HepG2 (cell line): ENCODE results near the gene DDC. TPM values are rescaled to one million over a fixed set of nuclear protein-coding genes. Genes with fewer than 3 reads are reported as not detected.

Experiments used
- ATAC-seq: fragments of 200-7000 bp; cut with Tn5 transposase; 3 replicates; pipeline ENCODE4 v1.9.1; 2020; ENCODE audit warnings: mild to moderate bottlenecking, moderate library complexity
- BruUV-seq: library from RNA; stranded (reverse); fragments of 400-500 nt; replicated peaks from 2 replicates; lab custom pipeline; 2021; lab: Mats Ljungman, UMichigan
- CTCF ChIA-PET: fragments of 300-600 bp; formaldehyde crosslinking; extraction: SDS; loops from one replicate; lab custom pipeline; 2021; ENCODE audit warnings: low total read pairs, inconsistent platforms, low intra/inter-chr PET ratio; lab: Yijun Ruan, JAX
- POLR2A ChIA-PET: fragments of 350-600 bp; sonication (Branson Sonifier 250); formaldehyde crosslinking; loops from one replicate; lab custom pipeline; 2020; ENCODE audit warnings: antibody characterized with exemption, inconsistent platforms; lab: Yijun Ruan, JAX
- DNase-seq: peaks from one replicate; pipeline ENCODE4 v3.0.0-alpha.2; 2015; ENCODE audit warnings: low spot score
- FAIRE-seq: peaks from 3 replicates; lab custom pipeline; 2011; peaks lifted over from hg19 to GRCh38; lab: Jason Lieb, UNC
- H2AFZ ChIP-seq: one replicate; pipeline ENCODE4 v1.6.1; 2011; ENCODE audit warnings: low read length, inconsistent platforms
- H3K27ac ChIP-seq: fragments of 300-600 bp; 3 replicates; pipeline ENCODE4 v1.8.0; 2011; ENCODE audit warnings: mixed run types, mild to moderate bottlenecking, mixed read lengths, low read length, inconsistent platforms; ENCODE audit not compliant: insufficient read depth; ENCODE audit errors: extremely low read length
- H3K27me3 ChIP-seq, 2 experiments: fragments of 200-600 bp in 1 of 2; 2 replicates in 1 of 2; 3 replicates in 1 of 2; pipeline versions ENCODE4 v1.6.0 to v1.8.0; 2011; ENCODE audit warnings: low read length in 2 of 2, mild to moderate bottlenecking in 2 of 2, moderate library complexity in 2 of 2, inconsistent platforms in 1 of 2; ENCODE audit not compliant: insufficient read depth in 2 of 2, control insufficient read depth in 1 of 2
- H3K36me3 ChIP-seq, 2 experiments: fragments of 200-600 bp in 1 of 2; replicated peaks in 1 of 2; 2 replicates in 1 of 2; 3 replicates in 1 of 2; pipeline versions ENCODE4 v1.5.1 to v1.8.0; 2011; ENCODE audit warnings: low read length in 2 of 2, inconsistent platforms in 1 of 2; ENCODE audit not compliant: insufficient read depth in 2 of 2, control insufficient read depth in 1 of 2
- H3K4me1 ChIP-seq: 2 replicates; pipeline ENCODE4 v1.5.1; 2012; ENCODE audit warnings: low read length, inconsistent platforms; ENCODE audit not compliant: insufficient read depth
- H3K4me2 ChIP-seq: 2 replicates; pipeline ENCODE4 v1.6.0; 2011; ENCODE audit warnings: low read depth, low read length, inconsistent platforms
- H3K4me3 ChIP-seq, 3 experiments: fragments of 200-600 bp in 1 of 3; sonication (generic), shearing (Covaris generic) in 1 of 3; replicated peaks in 1 of 3; 2 replicates each; pipeline ENCODE4 v1.5.1; 2011 to 2016; ENCODE audit warnings: low read length in 3 of 3, inconsistent platforms in 2 of 3, low read depth in 2 of 3, mild to moderate bottlenecking in 2 of 3, control low read depth in 1 of 3, mixed read lengths in 1 of 3; ENCODE audit not compliant: insufficient read depth in 1 of 3
- H3K79me2 ChIP-seq: one replicate; pipeline ENCODE4 v1.6.1; 2011; ENCODE audit warnings: low read length, inconsistent platforms; ENCODE audit not compliant: insufficient read depth
- H3K9ac ChIP-seq: 2 replicates; pipeline ENCODE4 v1.6.0; 2011; ENCODE audit warnings: mild to moderate bottlenecking, low read depth, low read length, inconsistent platforms; ENCODE audit not compliant: insufficient read depth
- H3K9me3 ChIP-seq: 2 replicates; pipeline ENCODE4 v1.5.1; 2012; ENCODE audit warnings: mild to moderate bottlenecking, low read length
- H4K20me1 ChIP-seq: 2 replicates; pipeline ENCODE4 v1.6.0; 2011; ENCODE audit warnings: inconsistent platforms, mild to moderate bottlenecking, low read length, moderate library complexity; ENCODE audit not compliant: insufficient read depth
- CHCHD3 ChIP-seq: sonication (generic); formaldehyde crosslinking; IDR thresholded peaks from 2 replicates; pipeline ENCODE4 v1.8.0; 2022; ENCODE audit warnings: mild to moderate bottlenecking, missing genetic modification reagents, moderate library complexity
- DMAP1 ChIP-seq: IDR thresholded peaks from 2 replicates; pipeline ENCODE4 v1.6.1; 2016
- FIP1L1 ChIP-seq: fragments of 200-400 bp; formaldehyde crosslinking; IDR thresholded peaks from 2 replicates; pipeline ENCODE4 v1.6.1; 2018; ENCODE audit warnings: low read depth, mild to moderate bottlenecking, low read length, moderate library complexity, borderline replicate concordance; ENCODE audit not compliant: insufficient read depth
- GATAD2A ChIP-seq: IDR thresholded peaks from 2 replicates; pipeline ENCODE4 v1.6.1; 2016
- MBNL3 ChIP-seq: fragments of 250-450 bp; sonication (Bioruptor Pico); conservative IDR thresholded peaks from 2 replicates; pipeline ENCODE4 v1.8.0; 2022; ENCODE audit warnings: mild to moderate bottlenecking, inconsistent platforms
- TCF7L2 ChIP-seq: IDR thresholded peaks from 2 replicates; pipeline ENCODE4 v1.6.1; 2011; ENCODE audit warnings: mild to moderate bottlenecking, low read depth, low read length, moderate library complexity
- ZNF225 ChIP-seq: sonication (generic); formaldehyde crosslinking; IDR thresholded peaks from 2 replicates; pipeline ENCODE4 v1.4.0; 2020; ENCODE audit warnings: mild to moderate bottlenecking, missing genetic modification reagents
- ZNF703 ChIP-seq: sonication (generic); formaldehyde crosslinking; IDR thresholded peaks from 2 replicates; pipeline ENCODE4 v1.5.1; 2020; ENCODE audit warnings: missing genetic modification reagents, mild to moderate bottlenecking, moderate library complexity, borderline replicate concordance
- ZNF891 ChIP-seq: sonication (generic); formaldehyde crosslinking; IDR thresholded peaks from 2 replicates; pipeline ENCODE4 v1.5.0; 2020; ENCODE audit warnings: mild to moderate bottlenecking, missing genetic modification reagents
- ZSCAN29 ChIP-seq: sonication (generic); formaldehyde crosslinking; conservative IDR thresholded peaks from 2 replicates; pipeline ENCODE4 v1.4.0; 2020; ENCODE audit warnings: mild to moderate bottlenecking, missing genetic modification reagents
- WGBS: methylation state at CpG from one replicate; pipeline ENCODE4 v1.1.6; 2017; ENCODE audit warnings: low lambda C conversion rate; 5-methylcytosine and 5-hydroxymethylcytosine counted together
- in situ Hi-C: cut with HindIII; loops from 2 replicates; pipeline ENCODE4 v1.10.0; 2017; ENCODE audit warnings: low pct_unique_long_range_greater_than_20kb; ENCODE audit not compliant: extremely low pct_ligation_motif_present
- intact Hi-C: fragments of 100-400 bp; cut with micrococcal nuclease; formaldehyde crosslinking; loops from one replicate; pipeline ENCODE4 v1.10.0; 2022; ENCODE audit not compliant: unreplicated experiment
- polyA plus RNA-seq, 8 experiments: library from polyadenylated mRNA; depleted of rRNA in 3 of 8; stranded (reverse) in 7 of 8; unstranded in 1 of 8; fragments of >200 nt; fragmentation: Illumina TruSeq in 4 of 8; extraction: Trizol in 4 of 8; gene quantifications; 2 replicates each; pipeline versions ENCODE4 v1.2.1 to v1.2.3, GENCODE V29; 2011 to 2016; ENCODE audit warnings: low read depth in 4 of 8, missing spikeins in 1 of 8, mixed read lengths in 1 of 8; ENCODE audit not compliant: insufficient read depth in 1 of 8
- total RNA-seq, 5 experiments: library from RNA; depleted of rRNA; stranded (reverse); fragments of >200 nt; fragmentation: Illumina TruSeq; extraction: Trizol; gene quantifications; 2 replicates each; pipeline ENCODE4 v1.2.3, GENCODE V29; 2016; ENCODE audit warnings: low read depth in 1 of 5
- TF ChIP-seq, protein P1 (sequence below): IDR thresholded peaks from 2 replicates; pipeline ENCODE4 v1.6.1; 2016
- TF ChIP-seq, protein P2 (sequence below): sonication (generic); formaldehyde crosslinking; IDR thresholded peaks from 2 replicates; pipeline ENCODE4 v1.8.0; 2022; ENCODE audit warnings: mild to moderate bottlenecking, missing genetic modification reagents; ENCODE audit not compliant: insufficient replicate concordance
- TF ChIP-seq, protein P3 (sequence below): sonication (generic); formaldehyde crosslinking; IDR thresholded peaks from 2 replicates; pipeline ENCODE4 v1.4.0; 2020; ENCODE audit warnings: missing genetic modification reagents, borderline replicate concordance
- TF ChIP-seq, protein P4 (sequence below): sonication (generic); formaldehyde crosslinking; IDR thresholded peaks from 2 replicates; pipeline ENCODE4 v1.4.0; 2020; ENCODE audit warnings: missing genetic modification reagents
- TF ChIP-seq, protein P5 (sequence below): sonication (generic); formaldehyde crosslinking; IDR thresholded peaks from 2 replicates; pipeline ENCODE4 v1.8.1; 2023; ENCODE audit warnings: mild to moderate bottlenecking, moderate library complexity, missing genetic modification reagents

Gene DDC
- total and polyA plus RNA-seq, 2 of the 13 experiments (the other 11 are each of a cell fraction or from before 2014, with no cell fraction given), result 11.7 to 93.3 TPM

DNA sequence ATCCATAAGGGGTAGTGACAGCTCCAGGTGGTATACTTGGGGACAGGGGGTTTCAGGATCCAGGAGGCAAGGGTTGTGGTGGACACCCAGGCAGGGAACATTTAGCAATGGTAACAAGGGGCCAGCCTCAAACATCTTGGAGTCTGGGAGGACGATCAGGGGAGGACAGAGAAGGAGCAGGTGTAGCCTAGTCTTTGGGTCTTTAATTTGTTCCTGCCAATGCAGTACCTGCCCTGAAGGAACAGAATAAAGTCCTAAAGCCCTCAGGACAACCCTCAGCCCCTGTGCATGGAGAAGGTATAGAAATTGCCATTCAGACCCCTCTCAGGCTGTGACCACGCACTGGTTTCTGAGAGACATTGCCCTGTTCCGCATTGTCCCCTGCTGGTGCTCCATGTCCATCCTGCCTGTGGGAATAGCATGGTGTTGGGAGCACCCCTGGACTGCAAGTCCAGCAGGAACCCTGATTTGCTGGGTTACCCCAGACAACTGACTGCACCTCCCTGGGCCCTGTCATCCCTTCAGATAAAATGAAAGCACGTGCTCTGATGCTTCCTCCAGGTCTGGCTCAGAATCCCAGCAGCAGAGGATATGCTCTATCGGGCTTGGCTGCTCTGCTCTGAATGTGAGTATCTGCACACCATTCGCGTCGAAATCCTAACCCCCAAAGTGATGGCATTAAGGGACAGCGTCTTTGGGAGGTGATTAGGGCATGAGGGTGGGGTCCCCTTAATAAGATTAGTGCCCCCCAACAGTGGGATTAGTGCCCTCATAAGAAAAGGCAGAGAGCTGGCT lies 24.2 kb downstream of the DDC start:
- Histone ChIP-seq H3K79me2 (peaks cover 2% of the 10 kb centered on the region), H3K36me3 (peaks cover 30 to 69% of the 10 kb centered on the region in 2 experiments; a peak in 4 of 5 replicates), H4K20me1 (no peaks in the 10 kb centered on the region), H3K9ac (no peak overlapping the region), H3K4me3 (no peak overlapping the region), H3K27me3 (no peaks in the 10 kb centered on the region), H3K27ac (no peak overlapping the region), H3K4me2 (no peak overlapping the region), H3K4me1 (no peaks in the 10 kb centered on the region), H2AFZ (no peak overlapping the region), H3K9me3 (no peaks in the 10 kb centered on the region)
- in situ Hi-C loops, result no loop called here
- ChIA-PET CTCF (no interaction called here), POLR2A (no interaction called here)
- no peak for DNase-seq
- intact Hi-C loops, result no loop called here
- no peak for ATAC-seq
- no TSS peak for BruUV-seq
- 96% methylated on average over 8 of the region's 9 CpGs for WGBS
- no peak for FAIRE-seq
- TF ChIP-seq, protein P1, sequence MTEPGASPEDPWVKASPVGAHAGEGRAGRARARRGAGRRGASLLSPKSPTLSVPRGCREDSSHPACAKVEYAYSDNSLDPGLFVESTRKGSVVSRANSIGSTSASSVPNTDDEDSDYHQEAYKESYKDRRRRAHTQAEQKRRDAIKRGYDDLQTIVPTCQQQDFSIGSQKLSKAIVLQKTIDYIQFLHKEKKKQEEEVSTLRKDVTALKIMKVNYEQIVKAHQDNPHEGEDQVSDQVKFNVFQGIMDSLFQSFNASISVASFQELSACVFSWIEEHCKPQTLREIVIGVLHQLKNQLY (CRISPR knock-in tag), result no peak
- no peak for TF ChIP-seq DMAP1 (CRISPR knock-in tag)
- TF ChIP-seq ZNF225 (CRISPR knock-in tag), result no peak
- TF ChIP-seq, protein P2, sequence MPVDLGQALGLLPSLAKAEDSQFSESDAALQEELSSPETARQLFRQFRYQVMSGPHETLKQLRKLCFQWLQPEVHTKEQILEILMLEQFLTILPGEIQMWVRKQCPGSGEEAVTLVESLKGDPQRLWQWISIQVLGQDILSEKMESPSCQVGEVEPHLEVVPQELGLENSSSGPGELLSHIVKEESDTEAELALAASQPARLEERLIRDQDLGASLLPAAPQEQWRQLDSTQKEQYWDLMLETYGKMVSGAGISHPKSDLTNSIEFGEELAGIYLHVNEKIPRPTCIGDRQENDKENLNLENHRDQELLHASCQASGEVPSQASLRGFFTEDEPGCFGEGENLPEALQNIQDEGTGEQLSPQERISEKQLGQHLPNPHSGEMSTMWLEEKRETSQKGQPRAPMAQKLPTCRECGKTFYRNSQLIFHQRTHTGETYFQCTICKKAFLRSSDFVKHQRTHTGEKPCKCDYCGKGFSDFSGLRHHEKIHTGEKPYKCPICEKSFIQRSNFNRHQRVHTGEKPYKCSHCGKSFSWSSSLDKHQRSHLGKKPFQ (CRISPR knock-in tag), result no peak
- TF ChIP-seq ZSCAN29 (CRISPR knock-in tag), result no peak
- no peak for TF ChIP-seq FIP1L1
- TF ChIP-seq ZNF703 (CRISPR knock-in tag), result no peak
- TF ChIP-seq, protein P3, sequence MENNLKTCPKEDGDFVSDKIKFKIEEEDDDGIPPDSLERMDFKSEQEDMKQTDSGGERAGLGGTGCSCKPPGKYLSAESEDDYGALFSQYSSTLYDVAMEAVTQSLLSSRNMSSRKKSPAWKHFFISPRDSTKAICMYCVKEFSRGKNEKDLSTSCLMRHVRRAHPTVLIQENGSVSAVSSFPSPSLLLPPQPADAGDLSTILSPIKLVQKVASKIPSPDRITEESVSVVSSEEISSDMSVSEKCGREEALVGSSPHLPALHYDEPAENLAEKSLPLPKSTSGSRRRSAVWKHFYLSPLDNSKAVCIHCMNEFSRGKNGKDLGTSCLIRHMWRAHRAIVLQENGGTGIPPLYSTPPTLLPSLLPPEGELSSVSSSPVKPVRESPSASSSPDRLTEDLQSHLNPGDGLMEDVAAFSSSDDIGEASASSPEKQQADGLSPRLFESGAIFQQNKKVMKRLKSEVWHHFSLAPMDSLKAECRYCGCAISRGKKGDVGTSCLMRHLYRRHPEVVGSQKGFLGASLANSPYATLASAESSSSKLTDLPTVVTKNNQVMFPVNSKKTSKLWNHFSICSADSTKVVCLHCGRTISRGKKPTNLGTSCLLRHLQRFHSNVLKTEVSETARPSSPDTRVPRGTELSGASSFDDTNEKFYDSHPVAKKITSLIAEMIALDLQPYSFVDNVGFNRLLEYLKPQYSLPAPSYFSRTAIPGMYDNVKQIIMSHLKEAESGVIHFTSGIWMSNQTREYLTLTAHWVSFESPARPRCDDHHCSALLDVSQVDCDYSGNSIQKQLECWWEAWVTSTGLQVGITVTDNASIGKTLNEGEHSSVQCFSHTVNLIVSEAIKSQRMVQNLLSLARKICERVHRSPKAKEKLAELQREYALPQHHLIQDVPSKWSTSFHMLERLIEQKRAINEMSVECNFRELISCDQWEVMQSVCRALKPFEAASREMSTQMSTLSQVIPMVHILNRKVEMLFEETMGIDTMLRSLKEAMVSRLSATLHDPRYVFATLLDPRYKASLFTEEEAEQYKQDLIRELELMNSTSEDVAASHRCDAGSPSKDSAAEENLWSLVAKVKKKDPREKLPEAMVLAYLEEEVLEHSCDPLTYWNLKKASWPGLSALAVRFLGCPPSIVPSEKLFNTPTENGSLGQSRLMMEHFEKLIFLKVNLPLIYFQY (CRISPR knock-in tag), result no peak
- TF ChIP-seq GATAD2A, result no peak
- TF ChIP-seq, protein P4, sequence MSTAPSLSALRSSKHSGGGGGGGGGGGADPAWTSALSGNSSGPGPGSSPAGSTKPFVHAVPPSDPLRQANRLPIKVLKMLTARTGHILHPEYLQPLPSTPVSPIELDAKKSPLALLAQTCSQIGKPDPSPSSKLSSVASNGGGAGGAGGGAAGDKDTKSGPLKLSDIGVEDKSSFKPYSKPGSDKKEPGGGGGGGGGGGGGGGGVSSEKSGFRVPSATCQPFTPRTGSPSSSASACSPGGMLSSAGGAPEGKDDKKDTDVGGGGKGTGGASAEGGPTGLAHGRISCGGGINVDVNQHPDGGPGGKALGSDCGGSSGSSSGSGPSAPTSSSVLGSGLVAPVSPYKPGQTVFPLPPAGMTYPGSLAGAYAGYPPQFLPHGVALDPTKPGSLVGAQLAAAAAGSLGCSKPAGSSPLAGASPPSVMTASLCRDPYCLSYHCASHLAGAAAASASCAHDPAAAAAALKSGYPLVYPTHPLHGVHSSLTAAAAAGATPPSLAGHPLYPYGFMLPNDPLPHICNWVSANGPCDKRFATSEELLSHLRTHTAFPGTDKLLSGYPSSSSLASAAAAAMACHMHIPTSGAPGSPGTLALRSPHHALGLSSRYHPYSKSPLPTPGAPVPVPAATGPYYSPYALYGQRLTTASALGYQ (CRISPR knock-in tag), result no peak
- TF ChIP-seq CHCHD3 (CRISPR knock-in tag), result no peak
- no peak for TF ChIP-seq TCF7L2
- TF ChIP-seq, protein P5, sequence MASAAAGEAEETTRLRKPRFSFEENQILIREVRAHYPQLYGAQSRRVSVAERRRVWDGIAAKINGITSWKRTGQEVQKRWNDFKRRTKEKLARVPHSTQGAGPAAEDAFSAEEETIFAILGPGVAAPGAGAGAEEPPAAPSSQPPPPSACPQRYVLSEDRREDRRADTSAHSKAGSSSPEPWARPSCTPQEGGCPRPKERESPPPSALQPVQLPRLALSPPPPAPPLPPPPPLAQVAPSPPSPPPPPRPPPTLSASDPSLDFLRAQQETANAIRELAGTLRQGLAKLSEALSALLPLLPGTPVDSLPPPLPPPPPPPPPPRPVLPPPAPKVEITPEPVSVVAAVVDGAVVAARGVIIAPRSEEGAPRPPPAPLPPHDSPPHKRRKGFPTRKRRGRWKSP (CRISPR knock-in tag), result no peak
- no peak for TF ChIP-seq ZNF891 (CRISPR knock-in tag)
- TF ChIP-seq MBNL3 (CRISPR knock-in tag), result no peak
